Suprapubic skin (tissue), 4 donors: ENCODE data around the gene PSD. TPM values are rescaled to one million over a fixed set of nuclear protein-coding genes. Genes with fewer than 3 reads are reported as not detected.

Experiments
- DNase-seq, 2 donors: peaks; one replicate each; pipeline ENCODE4 v3.0.0-alpha.2; 2019; ENCODE audit warnings: low spot score in 2 of 2
- H3K27ac ChIP-seq: fragments of 200-600 bp; sonication (generic); one replicate; pipeline ENCODE4 v1.5.1; 2019
- H3K27me3 ChIP-seq: fragments of 200-600 bp; sonication (generic); one replicate; pipeline ENCODE4 v1.5.1; 2019
- H3K36me3 ChIP-seq: fragments of 200-600 bp; sonication (generic); one replicate; pipeline ENCODE4 v1.5.1; 2019
- H3K4me1 ChIP-seq: fragments of 200-600 bp; sonication (generic); one replicate; pipeline ENCODE4 v1.5.1; 2019
- H3K4me3 ChIP-seq: fragments of 200-600 bp; sonication (generic); one replicate; pipeline ENCODE4 v1.5.1; 2019; ENCODE audit warnings: mild to moderate bottlenecking
- H3K9me3 ChIP-seq: fragments of 200-600 bp; sonication (generic); one replicate; pipeline ENCODE4 v1.5.1; 2019
- EP300 ChIP-seq: sonication (generic); formaldehyde crosslinking; IDR thresholded peaks from one replicate; pipeline ENCODE4 v1.6.1; 2017; ENCODE audit warnings: antibody characterized with exemption
- POLR2A ChIP-seq, 2 donors: fragments of 450-650 bp; IDR thresholded peaks; one replicate each; pipeline ENCODE4 v1.6.1; 2017; ENCODE audit warnings: antibody characterized with exemption in 2 of 2, mild to moderate bottlenecking in 2 of 2, moderate library complexity in 2 of 2
- POLR2AphosphoS5 ChIP-seq, 3 donors: sonication (generic); formaldehyde crosslinking; IDR thresholded peaks; one replicate each; pipeline ENCODE4 v1.6.1; 2017; ENCODE audit warnings: antibody characterized with exemption in 3 of 3
- WGBS: methylation state at CpG from one replicate; pipeline ENCODE4 v1.1.5; 2018; 5-methylcytosine and 5-hydroxymethylcytosine counted together
- total RNA-seq, 4 donors: library from RNA; depleted of rRNA; stranded (reverse); fragments of >200 nt; gene quantifications; one replicate each; pipeline ENCODE4 v1.1.0, GENCODE V29; 2016
- TF ChIP-seq, protein P1 (sequence below), 2 donors: fragments of 200-600 bp in 1 of 2; fragments of 450-650 bp in 1 of 2; sonication (generic) in 1 of 2; IDR thresholded peaks; one replicate each; pipeline ENCODE4 v1.5.1; 2016 to 2019; ENCODE audit warnings: antibody characterized with exemption in 2 of 2, mild to moderate bottlenecking in 1 of 2, moderate library complexity in 1 of 2

PSD gene
- total RNA-seq, result 1 to 10 TPM; 1.7 to 4.8 (median 2.1) TPM

GRCh38 chr10:102418622-102419268, at the start of gene PSD:
Gene PSD (minus strand): TSS chr10:102418785. CDS start chr10:102417038, 1,747 bp downstream.
- no peak for TF ChIP-seq POLR2A (IDR thresholded peaks at IDR 0.05)
- TF ChIP-seq EP300, result no peak
- TF ChIP-seq, protein P1, sequence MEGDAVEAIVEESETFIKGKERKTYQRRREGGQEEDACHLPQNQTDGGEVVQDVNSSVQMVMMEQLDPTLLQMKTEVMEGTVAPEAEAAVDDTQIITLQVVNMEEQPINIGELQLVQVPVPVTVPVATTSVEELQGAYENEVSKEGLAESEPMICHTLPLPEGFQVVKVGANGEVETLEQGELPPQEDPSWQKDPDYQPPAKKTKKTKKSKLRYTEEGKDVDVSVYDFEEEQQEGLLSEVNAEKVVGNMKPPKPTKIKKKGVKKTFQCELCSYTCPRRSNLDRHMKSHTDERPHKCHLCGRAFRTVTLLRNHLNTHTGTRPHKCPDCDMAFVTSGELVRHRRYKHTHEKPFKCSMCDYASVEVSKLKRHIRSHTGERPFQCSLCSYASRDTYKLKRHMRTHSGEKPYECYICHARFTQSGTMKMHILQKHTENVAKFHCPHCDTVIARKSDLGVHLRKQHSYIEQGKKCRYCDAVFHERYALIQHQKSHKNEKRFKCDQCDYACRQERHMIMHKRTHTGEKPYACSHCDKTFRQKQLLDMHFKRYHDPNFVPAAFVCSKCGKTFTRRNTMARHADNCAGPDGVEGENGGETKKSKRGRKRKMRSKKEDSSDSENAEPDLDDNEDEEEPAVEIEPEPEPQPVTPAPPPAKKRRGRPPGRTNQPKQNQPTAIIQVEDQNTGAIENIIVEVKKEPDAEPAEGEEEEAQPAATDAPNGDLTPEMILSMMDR (IDR thresholded peaks at IDR 0.05), result no peak
- no peak for TF ChIP-seq POLR2AphosphoS5 (IDR thresholded peaks at IDR 0.05)
- no peak for DNase-seq
- no peak within 1 kb of the TSS for H3K27ac ChIP-seq
- WGBS, result 3% methylated on average over 22 of the region's 45 CpGs
- H3K27me3 ChIP-seq, result peaks cover 50% of the 10 kb centered on the region
- H3K4me3 ChIP-seq, result peak within 1 kb of the TSS; percentile 69
- H3K9me3 ChIP-seq, result no peaks in the 10 kb centered on the region
- peaks cover 39% of the 10 kb centered on the region for H3K4me1 ChIP-seq
- H3K36me3 ChIP-seq, result peaks cover 3% of the 10 kb centered on the region

DNA sequence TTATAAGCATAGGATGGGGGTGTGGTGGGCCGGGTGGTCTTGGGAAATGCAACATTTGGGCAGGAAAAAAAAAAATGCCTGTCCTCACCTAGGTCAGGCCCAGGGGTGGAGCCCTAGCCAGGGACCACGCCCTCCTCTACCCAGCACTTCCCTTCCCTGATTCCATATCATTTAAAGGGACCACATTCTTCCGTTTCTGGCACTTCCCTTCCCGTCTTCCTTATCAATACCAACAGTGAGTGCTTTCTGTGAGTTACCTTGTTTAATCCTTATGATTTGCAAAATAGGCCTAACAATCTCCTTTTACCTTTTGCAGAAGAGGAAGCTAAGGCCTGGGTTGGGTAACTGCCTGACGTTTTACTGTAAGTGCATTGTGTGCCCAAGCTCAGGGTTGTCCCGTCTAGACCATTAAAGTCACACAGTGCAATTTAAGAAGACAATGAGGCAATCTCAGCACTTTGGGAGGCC, 49.4 kb upstream of the PSD start:
- H3K9me3 ChIP-seq, result no peaks in the 10 kb centered on the region
- WGBS, result 39% methylated on average over 5 of the region's 6 CpGs
- H3K27me3 ChIP-seq, result no peaks in the 10 kb centered on the region
- H3K27ac ChIP-seq, result no peak overlapping the region
- TF ChIP-seq POLR2AphosphoS5 (IDR thresholded peaks at IDR 0.05), result no peak
- DNase-seq, result no peak
- peaks cover 6% of the 10 kb centered on the region for H3K36me3 ChIP-seq
- no peak overlapping the region for H3K4me3 ChIP-seq
- peaks cover 8% of the 10 kb centered on the region for H3K4me1 ChIP-seq

DNA sequence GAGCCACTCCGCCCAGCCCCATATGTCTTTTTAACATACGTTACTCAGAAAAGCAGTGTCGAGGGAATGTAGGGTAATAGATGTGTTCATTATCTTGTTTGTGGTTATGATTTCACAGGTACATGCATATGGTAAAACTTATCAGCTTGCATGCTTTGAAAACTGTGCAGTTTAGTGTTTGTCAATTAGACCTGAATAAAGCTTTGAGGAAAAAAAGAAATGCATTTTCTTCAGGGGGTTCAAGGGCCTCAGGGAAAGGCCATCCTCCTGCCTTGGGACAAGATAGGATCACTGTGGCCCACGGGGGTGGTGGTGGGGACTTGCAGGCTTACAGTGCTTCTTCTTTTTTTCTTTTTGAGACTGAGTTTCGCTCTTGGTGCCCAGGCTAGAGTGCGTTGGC, 48.7 kb upstream of the PSD start:
- 64% methylated on average over 6 of the region's 6 CpGs for WGBS
- Histone ChIP-seq H3K27ac (no peak overlapping the region), H3K9me3 (no peaks in the 10 kb centered on the region), H3K36me3 (peaks cover 6% of the 10 kb centered on the region), H3K4me1 (peaks cover 15% of the 10 kb centered on the region), H3K4me3 (no peak overlapping the region), H3K27me3 (no peaks in the 10 kb centered on the region)
- DNase-seq, result no peak
- no peak for TF ChIP-seq POLR2AphosphoS5 (IDR thresholded peaks at IDR 0.05)
- TF ChIP-seq EP300, result no peak
- TF ChIP-seq, protein P1 (IDR thresholded peaks at IDR 0.05), result no peak
- no peak for TF ChIP-seq POLR2A (IDR thresholded peaks at IDR 0.05)

DNA sequence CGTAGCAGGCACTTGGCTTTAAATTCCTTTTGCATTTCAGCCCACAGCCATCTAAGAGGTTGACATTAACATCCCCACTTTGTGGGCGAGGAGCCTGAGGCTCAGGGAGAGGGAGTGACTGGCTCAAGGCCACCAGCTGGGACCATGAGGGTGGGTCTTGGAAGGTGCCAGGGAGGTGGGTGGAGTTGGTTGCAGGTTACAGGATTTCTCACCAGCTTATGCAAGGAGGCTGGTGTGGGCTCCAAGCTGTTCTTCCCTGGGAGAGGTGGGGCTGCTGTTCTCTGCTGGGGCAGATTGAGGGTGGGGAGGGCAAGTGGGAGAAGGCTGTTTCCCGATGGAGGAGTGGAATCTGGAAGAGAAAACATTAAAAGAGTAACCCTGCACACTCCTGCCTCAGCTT, 46.9 kb upstream of the PSD start:
- Histone ChIP-seq H3K9me3 (no peaks in the 10 kb centered on the region), H3K4me3 (no peak overlapping the region), H3K36me3 (no peaks in the 10 kb centered on the region), H3K27ac (no peak overlapping the region), H3K27me3 (no peaks in the 10 kb centered on the region), H3K4me1 (peaks cover 32% of the 10 kb centered on the region)
- DNase-seq, result no peak
- TF ChIP-seq POLR2A (IDR thresholded peaks at IDR 0.05), result no peak
- TF ChIP-seq POLR2AphosphoS5 (IDR thresholded peaks at IDR 0.05), result no peak
- no peak for TF ChIP-seq EP300
- TF ChIP-seq, protein P1 (IDR thresholded peaks at IDR 0.05), result no peak
- 58% methylated on average over 3 of the region's 3 CpGs for WGBS

GRCh38 chr10:102463983-102464382, 45.4 kb upstream of the PSD start:
- H3K4me1 ChIP-seq, result peaks cover 32% of the 10 kb centered on the region
- H3K4me3 ChIP-seq, result no peak overlapping the region
- no peak overlapping the region for H3K27ac ChIP-seq
- 84% methylated on average over 10 of the region's 10 CpGs for WGBS
- H3K36me3 ChIP-seq, result no peaks in the 10 kb centered on the region
- no peaks in the 10 kb centered on the region for H3K27me3 ChIP-seq
- H3K9me3 ChIP-seq, result no peaks in the 10 kb centered on the region
- no peak for DNase-seq
- TF ChIP-seq POLR2A (IDR thresholded peaks at IDR 0.05) (no peak), POLR2AphosphoS5 (IDR thresholded peaks at IDR 0.05) (no peak), EP300 (no peak)
- TF ChIP-seq, protein P1 (IDR thresholded peaks at IDR 0.05), result no peak
